Liver (tissue), 9 donors: ENCODE results near the gene BTBD9. TPM values are rescaled to one million over a fixed set of nuclear protein-coding genes. Genes with fewer than 3 reads are reported as not detected.

ENCODE experiments used
- DNase-seq: peaks from one replicate; pipeline ENCODE4 v3.0.0-alpha.2; 2017; ENCODE audit warnings: low spot score
- H3K27ac ChIP-seq, 2 donors: one replicate each; pipeline ENCODE4 v1.7.0; 2013; ENCODE audit warnings: inconsistent platforms in 2 of 2, low read length in 2 of 2, control low read depth in 1 of 2, low read depth in 1 of 2, mild to moderate bottlenecking in 1 of 2
- H3K27me3 ChIP-seq, 4 donors: one replicate each; pipeline versions ENCODE4 v1.6.1 to v1.7.0; 2013; ENCODE audit warnings: low read length in 3 of 4, inconsistent platforms in 1 of 4, mild to moderate bottlenecking in 1 of 4, moderate library complexity in 1 of 4; ENCODE audit not compliant: control insufficient read depth in 4 of 4, insufficient read depth in 4 of 4
- H3K36me3 ChIP-seq, 4 donors: one replicate each; pipeline versions ENCODE4 v1.6.1 to v1.7.0; 2013; ENCODE audit warnings: low read length in 3 of 4, mild to moderate bottlenecking in 3 of 4, low read depth in 1 of 4, moderate library complexity in 1 of 4; ENCODE audit not compliant: control insufficient read depth in 4 of 4, insufficient read depth in 3 of 4
- H3K4me1 ChIP-seq, 4 donors: one replicate each; pipeline versions ENCODE4 v1.6.1 to v1.7.0; 2013; ENCODE audit warnings: low read length in 3 of 4, mild to moderate bottlenecking in 3 of 4, moderate library complexity in 1 of 4; ENCODE audit not compliant: control insufficient read depth in 4 of 4, insufficient read depth in 4 of 4
- H3K4me3 ChIP-seq, 3 donors: one replicate each; pipeline versions ENCODE4 v1.6.1 to v1.7.0; 2013; ENCODE audit warnings: low read length in 3 of 3, control low read depth in 1 of 3, low read depth in 1 of 3, mild to moderate bottlenecking in 1 of 3
- H3K9ac ChIP-seq, 2 donors: one replicate each; pipeline ENCODE4 v1.7.0; 2013; ENCODE audit warnings: low read length in 2 of 2, mild to moderate bottlenecking in 2 of 2, moderate library complexity in 2 of 2, control low read depth in 1 of 2, low read depth in 1 of 2
- H3K9me3 ChIP-seq, 4 donors: one replicate each; pipeline versions ENCODE4 v1.6.1 to v1.7.0; 2013; ENCODE audit warnings: low read length in 3 of 4; ENCODE audit not compliant: control insufficient read depth in 4 of 4
- EGR1 ChIP-seq, 2 donors: IDR thresholded peaks; 2 replicates each; pipeline ENCODE4 v1.6.1; 2016 to 2018; ENCODE audit warnings: antibody characterized with exemption in 2 of 2, low read depth in 2 of 2
- FOXA1 ChIP-seq: IDR thresholded peaks from 2 replicates; pipeline ENCODE4 v1.6.1; 2016; ENCODE audit warnings: antibody characterized with exemption
- FOXA2 ChIP-seq: IDR thresholded peaks from 2 replicates; pipeline ENCODE4 v1.6.1; 2016; ENCODE audit warnings: antibody characterized with exemption
- GABPA ChIP-seq, 2 donors: IDR thresholded peaks in 1 of 2; conservative IDR thresholded peaks in 1 of 2; 2 replicates each; pipeline ENCODE4 v1.6.1; 2016; ENCODE audit warnings: antibody characterized with exemption in 2 of 2, mild to moderate bottlenecking in 1 of 2, moderate library complexity in 1 of 2
- HNF4A ChIP-seq, 2 donors: conservative IDR thresholded peaks; 2 replicates each; pipeline ENCODE4 v1.6.1; 2016; ENCODE audit warnings: antibody characterized with exemption in 2 of 2, mild to moderate bottlenecking in 2 of 2
- HNF4G ChIP-seq: IDR thresholded peaks from 2 replicates; pipeline ENCODE4 v1.6.1; 2016; ENCODE audit warnings: antibody characterized with exemption
- JUND ChIP-seq, 2 donors: IDR thresholded peaks; 2 replicates each; pipeline ENCODE4 v1.6.1; 2016; ENCODE audit warnings: antibody characterized with exemption in 2 of 2
- NR2F2 ChIP-seq: IDR thresholded peaks from 2 replicates; pipeline ENCODE4 v1.6.1; 2016; ENCODE audit warnings: antibody characterized with exemption
- RAD21 ChIP-seq, 2 donors: IDR thresholded peaks; 2 replicates each; pipeline ENCODE4 v1.6.1; 2016; ENCODE audit warnings: antibody characterized with exemption in 2 of 2, mild to moderate bottlenecking in 2 of 2
- RXRA ChIP-seq, 2 donors: IDR thresholded peaks; 2 replicates each; pipeline ENCODE4 v1.6.1; 2017 to 2018; ENCODE audit warnings: antibody characterized with exemption in 2 of 2, mild to moderate bottlenecking in 1 of 2
- SP1 ChIP-seq: IDR thresholded peaks from 2 replicates; pipeline ENCODE4 v1.6.1; 2018; ENCODE audit warnings: antibody characterized with exemption, mild to moderate bottlenecking
- TAF1 ChIP-seq: conservative IDR thresholded peaks from 2 replicates; pipeline ENCODE4 v1.6.1; 2016; ENCODE audit warnings: antibody characterized with exemption, mild to moderate bottlenecking
- YY1 ChIP-seq: IDR thresholded peaks from 2 replicates; pipeline ENCODE4 v1.6.1; 2016; ENCODE audit warnings: antibody characterized with exemption, mild to moderate bottlenecking
- WGBS: extraction: QIAGEN DNeasy Blood & Tissue Kit; methylation state at CpG from one replicate; pipeline ENCODE4 v1.1.7; 2013; 5-methylcytosine and 5-hydroxymethylcytosine counted together
- polyA plus RNA-seq, 2 donors: library from polyadenylated mRNA; stranded (reverse) in 1 of 2; unstranded in 1 of 2; fragments of 200-250 nt in 1 of 2; fragments of >200 nt in 1 of 2; fragmentation: Nextera tagmentation in 1 of 2; extraction: Ambion mirVana in 1 of 2; gene quantifications; one replicate each; pipeline versions ENCODE4 v1.2.1 to v1.2.3, GENCODE V29; 2013 to 2015
- total RNA-seq, 2 donors: library from RNA; depleted of rRNA; stranded (reverse); fragments of >200 nt; gene quantifications; one replicate each; pipeline ENCODE4 v1.2.3, GENCODE V29; 2014
- TF ChIP-seq, protein P1 (sequence below): IDR thresholded peaks from 2 replicates; pipeline ENCODE4 v1.6.1; 2016; ENCODE audit warnings: antibody characterized with exemption
- TF ChIP-seq, protein P2 (sequence below): IDR thresholded peaks from 2 replicates; pipeline ENCODE4 v1.6.1; 2016; ENCODE audit warnings: antibody characterized with exemption
- TF ChIP-seq, protein P3 (sequence below): fragments of 150-350 bp; IDR thresholded peaks from 2 replicates; pipeline ENCODE4 v1.5.1; 2017; ENCODE audit warnings: improper control_type of control experiment, low read depth, low read length; ENCODE audit not compliant: missing input control
- TF ChIP-seq, protein P4 (sequence below): IDR thresholded peaks from 2 replicates; pipeline ENCODE4 v1.6.1; 2016; ENCODE audit warnings: antibody characterized with exemption
- TF ChIP-seq, protein P5 (sequence below): IDR thresholded peaks from 2 replicates; pipeline ENCODE4 v1.6.1; 2016; ENCODE audit warnings: antibody characterized with exemption, mild to moderate bottlenecking
- donor health status: healthy.
- donor health status: healthy.
- donor health status: healthy.
- donor health status: healthy.
- donor health status: healthy.

The BTBD9 gene
- total and polyA plus RNA-seq, 4 donors = 2.0 to 12.4 (median 5.7) TPM

DNA sequence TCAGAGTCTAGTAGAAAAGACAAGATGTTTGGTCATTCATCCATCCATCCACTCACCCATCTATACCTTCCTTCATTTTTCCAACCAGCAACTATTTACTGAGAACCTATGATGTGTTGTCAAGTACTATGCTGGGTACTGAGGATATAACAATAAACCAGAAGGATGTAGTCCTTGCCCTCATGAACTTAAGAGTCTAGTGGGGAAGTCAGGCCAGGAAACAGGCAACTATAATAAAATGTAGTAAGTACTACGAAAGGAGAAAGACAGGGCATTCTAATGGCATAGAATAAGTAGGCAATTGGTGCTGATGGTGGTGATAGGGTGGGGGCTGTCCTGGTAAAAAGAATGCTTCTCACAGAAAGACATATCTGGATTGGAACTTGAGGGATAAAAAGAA is 245.7 kb downstream of the BTBD9 start:
- H3K4me1 ChIP-seq = peaks cover 0 to 2% (median 0%) of the 10 kb centered on the region in 4 donors
- no peaks in the 10 kb centered on the region for H3K27me3 ChIP-seq
- TF ChIP-seq HNF4G (no peak), GABPA (IDR thresholded peaks at IDR 0.05 in 1 of 2, conservative IDR thresholded peaks at IDR 0.05 in 1 of 2) (no peak), RAD21 (IDR thresholded peaks at IDR 0.05) (no peak), EGR1 (IDR thresholded peaks at IDR 0.05; ENCODE audit: low read depth in 2 of 2) (no peak), RXRA (IDR thresholded peaks at IDR 0.05) (no peak), HNF4A (conservative IDR thresholded peaks at IDR 0.05) (no peak), SP1 (no peak), FOXA2 (no peak), FOXA1 (no peak), TAF1 (no peak), NR2F2 (no peak), YY1 (no peak), JUND (IDR thresholded peaks at IDR 0.05) (no peak)
- TF ChIP-seq, protein P1, sequence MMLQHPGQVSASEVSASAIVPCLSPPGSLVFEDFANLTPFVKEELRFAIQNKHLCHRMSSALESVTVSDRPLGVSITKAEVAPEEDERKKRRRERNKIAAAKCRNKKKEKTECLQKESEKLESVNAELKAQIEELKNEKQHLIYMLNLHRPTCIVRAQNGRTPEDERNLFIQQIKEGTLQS = no peak
- TF ChIP-seq, protein P2, sequence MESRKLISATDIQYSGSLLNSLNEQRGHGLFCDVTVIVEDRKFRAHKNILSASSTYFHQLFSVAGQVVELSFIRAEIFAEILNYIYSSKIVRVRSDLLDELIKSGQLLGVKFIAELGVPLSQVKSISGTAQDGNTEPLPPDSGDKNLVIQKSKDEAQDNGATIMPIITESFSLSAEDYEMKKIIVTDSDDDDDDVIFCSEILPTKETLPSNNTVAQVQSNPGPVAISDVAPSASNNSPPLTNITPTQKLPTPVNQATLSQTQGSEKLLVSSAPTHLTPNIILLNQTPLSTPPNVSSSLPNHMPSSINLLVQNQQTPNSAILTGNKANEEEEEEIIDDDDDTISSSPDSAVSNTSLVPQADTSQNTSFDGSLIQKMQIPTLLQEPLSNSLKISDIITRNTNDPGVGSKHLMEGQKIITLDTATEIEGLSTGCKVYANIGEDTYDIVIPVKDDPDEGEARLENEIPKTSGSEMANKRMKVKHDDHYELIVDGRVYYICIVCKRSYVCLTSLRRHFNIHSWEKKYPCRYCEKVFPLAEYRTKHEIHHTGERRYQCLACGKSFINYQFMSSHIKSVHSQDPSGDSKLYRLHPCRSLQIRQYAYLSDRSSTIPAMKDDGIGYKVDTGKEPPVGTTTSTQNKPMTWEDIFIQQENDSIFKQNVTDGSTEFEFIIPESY = no peak
- TF ChIP-seq, protein P3, sequence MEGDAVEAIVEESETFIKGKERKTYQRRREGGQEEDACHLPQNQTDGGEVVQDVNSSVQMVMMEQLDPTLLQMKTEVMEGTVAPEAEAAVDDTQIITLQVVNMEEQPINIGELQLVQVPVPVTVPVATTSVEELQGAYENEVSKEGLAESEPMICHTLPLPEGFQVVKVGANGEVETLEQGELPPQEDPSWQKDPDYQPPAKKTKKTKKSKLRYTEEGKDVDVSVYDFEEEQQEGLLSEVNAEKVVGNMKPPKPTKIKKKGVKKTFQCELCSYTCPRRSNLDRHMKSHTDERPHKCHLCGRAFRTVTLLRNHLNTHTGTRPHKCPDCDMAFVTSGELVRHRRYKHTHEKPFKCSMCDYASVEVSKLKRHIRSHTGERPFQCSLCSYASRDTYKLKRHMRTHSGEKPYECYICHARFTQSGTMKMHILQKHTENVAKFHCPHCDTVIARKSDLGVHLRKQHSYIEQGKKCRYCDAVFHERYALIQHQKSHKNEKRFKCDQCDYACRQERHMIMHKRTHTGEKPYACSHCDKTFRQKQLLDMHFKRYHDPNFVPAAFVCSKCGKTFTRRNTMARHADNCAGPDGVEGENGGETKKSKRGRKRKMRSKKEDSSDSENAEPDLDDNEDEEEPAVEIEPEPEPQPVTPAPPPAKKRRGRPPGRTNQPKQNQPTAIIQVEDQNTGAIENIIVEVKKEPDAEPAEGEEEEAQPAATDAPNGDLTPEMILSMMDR = no peak
- TF ChIP-seq, protein P4, sequence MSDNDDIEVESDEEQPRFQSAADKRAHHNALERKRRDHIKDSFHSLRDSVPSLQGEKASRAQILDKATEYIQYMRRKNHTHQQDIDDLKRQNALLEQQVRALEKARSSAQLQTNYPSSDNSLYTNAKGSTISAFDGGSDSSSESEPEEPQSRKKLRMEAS = no peak
- TF ChIP-seq, protein P5, sequence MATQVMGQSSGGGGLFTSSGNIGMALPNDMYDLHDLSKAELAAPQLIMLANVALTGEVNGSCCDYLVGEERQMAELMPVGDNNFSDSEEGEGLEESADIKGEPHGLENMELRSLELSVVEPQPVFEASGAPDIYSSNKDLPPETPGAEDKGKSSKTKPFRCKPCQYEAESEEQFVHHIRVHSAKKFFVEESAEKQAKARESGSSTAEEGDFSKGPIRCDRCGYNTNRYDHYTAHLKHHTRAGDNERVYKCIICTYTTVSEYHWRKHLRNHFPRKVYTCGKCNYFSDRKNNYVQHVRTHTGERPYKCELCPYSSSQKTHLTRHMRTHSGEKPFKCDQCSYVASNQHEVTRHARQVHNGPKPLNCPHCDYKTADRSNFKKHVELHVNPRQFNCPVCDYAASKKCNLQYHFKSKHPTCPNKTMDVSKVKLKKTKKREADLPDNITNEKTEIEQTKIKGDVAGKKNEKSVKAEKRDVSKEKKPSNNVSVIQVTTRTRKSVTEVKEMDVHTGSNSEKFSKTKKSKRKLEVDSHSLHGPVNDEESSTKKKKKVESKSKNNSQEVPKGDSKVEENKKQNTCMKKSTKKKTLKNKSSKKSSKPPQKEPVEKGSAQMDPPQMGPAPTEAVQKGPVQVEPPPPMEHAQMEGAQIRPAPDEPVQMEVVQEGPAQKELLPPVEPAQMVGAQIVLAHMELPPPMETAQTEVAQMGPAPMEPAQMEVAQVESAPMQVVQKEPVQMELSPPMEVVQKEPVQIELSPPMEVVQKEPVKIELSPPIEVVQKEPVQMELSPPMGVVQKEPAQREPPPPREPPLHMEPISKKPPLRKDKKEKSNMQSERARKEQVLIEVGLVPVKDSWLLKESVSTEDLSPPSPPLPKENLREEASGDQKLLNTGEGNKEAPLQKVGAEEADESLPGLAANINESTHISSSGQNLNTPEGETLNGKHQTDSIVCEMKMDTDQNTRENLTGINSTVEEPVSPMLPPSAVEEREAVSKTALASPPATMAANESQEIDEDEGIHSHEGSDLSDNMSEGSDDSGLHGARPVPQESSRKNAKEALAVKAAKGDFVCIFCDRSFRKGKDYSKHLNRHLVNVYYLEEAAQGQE = no peak
- no peak overlapping the region for H3K4me3 ChIP-seq
- 93% methylated on average over 1 of the region's 1 CpG for WGBS
- no peaks in the 10 kb centered on the region for H3K9me3 ChIP-seq
- H3K36me3 ChIP-seq = no peaks in the 10 kb centered on the region
- no peak for DNase-seq
- H3K9ac ChIP-seq = no peak overlapping the region
- no peak overlapping the region for H3K27ac ChIP-seq
